ENCODE measurements around the gene PXN. TPM values are rescaled to one million over a fixed set of nuclear protein-coding genes. Genes with fewer than 3 reads are reported as not detected.

The PXN gene
- total and polyA plus RNA-seq, 10 of the 15 experiments (the other 5 are each of a cell fraction or from before 2014, with no cell fraction given), result 1.0 to 32.0 (median 11.5) TPM

GRCh38 chr12:120234643-120235368 is 30.7 kb downstream of the PXN start:
- POLR2A ChIA-PET, result interaction anchor here (0.9 kb wide), 1 partner anchor 14 kb away, joined by 3 read pairs; no protein-coding TSS in a partner anchor
- H3K4me3 ChIP-seq, result no peak overlapping the region
- intact Hi-C loops (cut with micrococcal nuclease; ENCODE audit: unreplicated experiment) (no loop called here), in situ Hi-C loops (cut with MboI) (no loop called here)
- no peaks in the 10 kb centered on the region for H4K20me1 ChIP-seq (ENCODE audit: control insufficient read depth, insufficient read depth)
- no peaks in the 10 kb centered on the region for H3K79me2 ChIP-seq (ENCODE audit: control insufficient read depth, insufficient read depth, low read length)
- CTCF ChIA-PET, result interaction anchor here (0.5 to 5.6 kb wide), 6 partner anchors 14 to 412 kb away, joined by 3 to 47 read pairs (median 4); partner anchors contain the start of genes PXN and RPLP0
- no peaks in the 10 kb centered on the region for H3K9me3 ChIP-seq (replicated peaks; ENCODE audit: control insufficient read depth, insufficient read depth, low read length)
- H3K36me3 ChIP-seq (ENCODE audit: control insufficient read depth in 2 of 2, insufficient read depth in 2 of 2, low read length in 1 of 2), result no peaks in the 10 kb centered on the region
- TF ChIP-seq ZBTB40 (IDR thresholded peaks at IDR 0.05; ENCODE audit: borderline replicate concordance) (no peak), ASH2L (IDR thresholded peaks at IDR 0.05; ENCODE audit: borderline replicate concordance, low read depth) (no peak), BMI1 (IDR thresholded peaks at IDR 0.05; ENCODE audit: borderline replicate concordance) (no peak), SMAD1 (IDR thresholded peaks at IDR 0.05; ENCODE audit: low read depth, partially characterized antibody) (no peak)
- TF ChIP-seq, protein P1, sequence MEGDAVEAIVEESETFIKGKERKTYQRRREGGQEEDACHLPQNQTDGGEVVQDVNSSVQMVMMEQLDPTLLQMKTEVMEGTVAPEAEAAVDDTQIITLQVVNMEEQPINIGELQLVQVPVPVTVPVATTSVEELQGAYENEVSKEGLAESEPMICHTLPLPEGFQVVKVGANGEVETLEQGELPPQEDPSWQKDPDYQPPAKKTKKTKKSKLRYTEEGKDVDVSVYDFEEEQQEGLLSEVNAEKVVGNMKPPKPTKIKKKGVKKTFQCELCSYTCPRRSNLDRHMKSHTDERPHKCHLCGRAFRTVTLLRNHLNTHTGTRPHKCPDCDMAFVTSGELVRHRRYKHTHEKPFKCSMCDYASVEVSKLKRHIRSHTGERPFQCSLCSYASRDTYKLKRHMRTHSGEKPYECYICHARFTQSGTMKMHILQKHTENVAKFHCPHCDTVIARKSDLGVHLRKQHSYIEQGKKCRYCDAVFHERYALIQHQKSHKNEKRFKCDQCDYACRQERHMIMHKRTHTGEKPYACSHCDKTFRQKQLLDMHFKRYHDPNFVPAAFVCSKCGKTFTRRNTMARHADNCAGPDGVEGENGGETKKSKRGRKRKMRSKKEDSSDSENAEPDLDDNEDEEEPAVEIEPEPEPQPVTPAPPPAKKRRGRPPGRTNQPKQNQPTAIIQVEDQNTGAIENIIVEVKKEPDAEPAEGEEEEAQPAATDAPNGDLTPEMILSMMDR (IDR thresholded peaks at IDR 0.05 in 2 of 3, conservative IDR thresholded peaks at IDR 0.05 in 1 of 3; ENCODE audit: control insufficient read depth in 2 of 3, extremely low read depth in 1 of 3, insufficient read depth in 1 of 3, low read depth in 3 of 3, low read length in 3 of 3), result peak; percentile 9 to 26 (median 26); a peak in 4 of 6 replicates
- peaks cover 5% of the 10 kb centered on the region; the same call in 1 of the 2 replicates for H3K4me1 ChIP-seq (ENCODE audit: control insufficient read depth, insufficient read depth, low read length)
- FAIRE-seq (no peak), ATAC-seq (peak; percentile 66), DNase-seq (ENCODE audit: low read depth, low spot score) (no peak)
- no TSS peak for BruUV-seq (replicated peaks)
- no peaks in the 10 kb centered on the region; a peak in 1 of 4 replicates for H3K27me3 ChIP-seq (replicated peaks in 1 of 2; ENCODE audit: control insufficient read depth in 2 of 2, insufficient read depth in 2 of 2, low read length in 1 of 2)
- RAD21 ChIA-PET (ENCODE audit: unreplicated experiment), result interaction anchor here (2.2 kb wide), 1 partner anchor 31 kb away, joined by 10 read pairs; the partner anchor contains the start of gene PXN
- no peak overlapping the region for H3K4me2 ChIP-seq (ENCODE audit: control insufficient read depth, insufficient read depth)
- no peak overlapping the region for H3K9ac ChIP-seq (ENCODE audit: control insufficient read depth, insufficient read depth, low read length)
- SMC1A ChIA-PET (ENCODE audit: uncharacterized antibody, unreplicated experiment), result interaction anchor here (1.0 to 1.6 kb wide), 3 partner anchors 13 to 31 kb away, joined by 3 to 4 read pairs (median 3); partner anchors contain the start of gene PXN
- H2AFZ ChIP-seq (ENCODE audit: control insufficient read depth, low read depth, low read length), result no peak overlapping the region
- WGBS (ENCODE audit: insufficient coverage, insufficient replicate concordance, low lambda C conversion rate, missing lambda C conversion rate), result 53% methylated on average over 13 of the region's 13 CpGs
- H3K27ac ChIP-seq (ENCODE audit: control insufficient read depth, insufficient read depth), result no peak overlapping the region
